ENCODE results near the gene INTU. TPM values are rescaled to one million over a fixed set of nuclear protein-coding genes. Genes with fewer than 3 reads are reported as not detected.
"Not testable (repeated sequence)": the region's sequence is repeated elsewhere in the genome, so short reads cannot be mapped to it uniquely, and the experiment has no call there.

INTU gene
- total RNA-seq: 10 to 100 TPM in 2 of 3 donors, 1 to 10 TPM in 1; 7.0 to 22.4 (median 11.1) TPM

DNA sequence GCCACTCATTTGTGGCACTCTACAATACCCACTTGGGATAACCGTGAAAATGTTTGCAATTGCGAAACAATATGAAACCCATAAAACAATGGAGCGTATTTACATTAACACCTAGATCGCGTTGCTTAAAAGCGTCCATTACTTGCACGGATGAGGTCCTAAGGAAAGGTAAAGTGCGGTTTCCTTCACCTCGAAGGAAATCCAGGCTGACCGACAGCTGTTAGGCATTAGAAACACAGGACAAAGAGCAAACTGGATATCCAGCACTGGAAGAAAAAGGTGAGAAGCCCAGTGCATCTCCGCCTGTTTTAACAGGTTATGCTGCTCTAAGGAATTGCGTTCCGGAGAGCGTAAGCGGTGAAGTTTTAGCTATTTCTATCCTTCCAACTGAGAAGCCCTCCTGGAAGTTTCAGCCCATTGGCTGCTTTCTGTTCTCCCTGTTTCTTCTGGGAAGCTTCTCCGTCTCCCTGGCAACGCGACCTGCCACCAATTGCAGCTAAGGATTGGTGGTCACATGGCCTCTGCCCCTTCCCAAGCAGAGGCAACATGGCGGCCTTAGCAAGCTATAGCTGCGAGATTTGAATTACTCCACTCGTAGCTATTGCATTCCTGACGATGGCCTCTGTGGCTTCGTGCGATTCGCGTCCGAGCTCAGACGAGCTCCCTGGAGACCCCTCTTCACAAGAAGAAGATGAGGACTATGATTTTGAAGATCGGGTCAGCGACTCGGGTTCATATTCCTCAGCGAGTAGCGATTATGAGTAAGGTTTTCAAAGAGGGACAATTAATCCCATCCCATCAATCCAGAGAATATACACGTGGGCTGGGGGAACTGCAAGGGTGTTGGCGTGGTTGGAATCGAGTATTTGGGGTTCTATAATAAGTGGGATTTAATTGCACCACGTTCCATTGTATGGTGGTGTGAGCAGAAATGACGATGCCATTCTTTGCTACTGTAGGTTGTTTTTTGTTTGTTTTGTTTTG, at the start of gene INTU:
Gene INTU (plus strand): TSS at position 538 of the 984 bp plus-strand sequence. CDS start 78 bp downstream, at position 616.
- DNase-seq (ENCODE audit: low spot score in 2 of 2): peak; percentile 92 to 93
- TF ChIP-seq POLR2AphosphoS5 (IDR thresholded peaks at IDR 0.05) (peak; percentile 41 to 69 (median 58)), POLR2A (IDR thresholded peaks at IDR 0.05) (no peak)
- Histone ChIP-seq H3K4me3 (peak within 1 kb of the TSS; percentile 59 to 68 (median 67)), H3K36me3 (no peaks in the 10 kb centered on the region), H3K27me3 (no peaks in the 10 kb centered on the region), H3K4me1 (no peaks in the 10 kb centered on the region), H3K9me3 (no peaks in the 10 kb centered on the region), H3K27ac (peak within 1 kb of the TSS; percentile 62 to 73)
- intact Hi-C loops (cut with DNase I; ENCODE audit: low total_unique reads): no loop called here

DNA sequence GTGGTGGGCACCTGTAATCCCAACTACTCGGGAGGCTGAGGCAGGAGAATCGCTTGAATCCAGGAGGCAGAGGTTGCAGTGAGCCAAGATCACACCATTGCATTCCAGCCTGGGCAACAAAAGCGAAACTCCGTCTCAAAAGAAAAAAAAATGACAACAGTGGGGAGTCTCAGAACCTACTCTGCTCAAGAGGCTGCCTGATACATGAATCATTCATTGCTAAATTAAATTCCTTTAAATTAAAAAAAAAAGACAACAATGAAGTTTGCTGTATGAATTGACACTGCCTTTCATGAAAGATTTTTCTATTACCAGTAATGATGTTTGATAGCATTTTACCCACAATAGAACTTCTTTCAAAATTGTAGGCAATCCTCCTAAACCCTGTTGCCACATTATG, 46.3 kb upstream of the INTU start:
- not testable (repeated sequence) for H3K4me3 ChIP-seq; H3K27ac ChIP-seq; DNase-seq (ENCODE audit: low spot score in 2 of 2)

GRCh38 chr4:127586922-127587571, 45.7 kb upstream of the INTU start:
- Histone ChIP-seq H3K27me3 (no peaks in the 10 kb centered on the region), H3K4me1 (no peaks in the 10 kb centered on the region), H3K27ac (no peak overlapping the region), H3K36me3 (no peaks in the 10 kb centered on the region), H3K4me3 (no peak overlapping the region), H3K9me3 (no peaks in the 10 kb centered on the region)
- intact Hi-C loops (cut with DNase I; ENCODE audit: low total_unique reads): no loop called here
- no peak for DNase-seq (ENCODE audit: low spot score in 2 of 2)
- TF ChIP-seq CTCF (IDR thresholded peaks at IDR 0.05) (peak in 2 of 3 donors; percentile 35 to 45), POLR2AphosphoS5 (IDR thresholded peaks at IDR 0.05) (no peak)

More for the DNA sequence above, 46.3 kb upstream of the INTU start:
- H3K4me1 ChIP-seq; H3K9me3 ChIP-seq; H3K27me3 ChIP-seq; intact Hi-C loops (cut with DNase I; ENCODE audit: low total_unique reads); H3K36me3 ChIP-seq: not testable (repeated sequence)

DNA sequence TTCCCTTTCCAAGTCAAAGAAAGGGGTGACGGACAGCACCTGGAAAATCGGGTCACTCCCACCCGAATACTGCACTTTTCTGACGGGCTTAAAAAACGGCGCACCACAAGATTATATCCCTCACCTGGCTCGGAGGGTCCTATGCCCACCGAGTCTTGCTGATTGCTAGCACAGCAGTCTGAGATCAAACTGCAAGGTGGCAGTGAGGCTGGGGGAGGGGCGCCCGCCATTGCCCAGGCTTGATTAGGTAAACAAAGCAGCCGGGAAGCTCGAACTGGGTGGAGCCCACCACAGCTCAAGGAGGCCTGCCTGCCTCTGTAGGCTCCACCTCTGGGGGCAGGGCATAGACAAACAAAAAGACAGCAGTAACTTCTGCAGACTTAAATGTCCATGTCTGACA, 43.6 kb upstream of the INTU start:
- DNase-seq (ENCODE audit: low spot score in 2 of 2); H3K36me3 ChIP-seq; H3K27me3 ChIP-seq; intact Hi-C loops (cut with DNase I; ENCODE audit: low total_unique reads); H3K4me1 ChIP-seq; H3K27ac ChIP-seq; H3K4me3 ChIP-seq; H3K9me3 ChIP-seq: not testable (repeated sequence)

GRCh38 chr4:127598656-127599055, 34.1 kb upstream of the INTU start:
- Histone ChIP-seq H3K4me1 (no peaks in the 10 kb centered on the region), H3K27me3 (no peaks in the 10 kb centered on the region)

GRCh38 chr4:127601029-127601428, 31.7 kb upstream of the INTU start:
- no peak overlapping the region for H3K27ac ChIP-seq
- H3K4me3 ChIP-seq: no peak overlapping the region
- no peaks in the 10 kb centered on the region for H3K9me3 ChIP-seq
- H3K36me3 ChIP-seq: no peaks in the 10 kb centered on the region
- no peaks in the 10 kb centered on the region for H3K4me1 ChIP-seq
- TF ChIP-seq CTCF (IDR thresholded peaks at IDR 0.05) (no peak), POLR2AphosphoS5 (IDR thresholded peaks at IDR 0.05) (no peak), POLR2A (IDR thresholded peaks at IDR 0.05) (no peak)
- intact Hi-C loops (cut with DNase I; ENCODE audit: low total_unique reads): no loop called here
- no peak for DNase-seq (ENCODE audit: low spot score in 2 of 2)
- H3K27me3 ChIP-seq: no peaks in the 10 kb centered on the region

More at GRCh38 chr4:127598656-127599055, 34.1 kb upstream of the INTU start:
- no peak overlapping the region for H3K27ac ChIP-seq
- intact Hi-C loops (cut with DNase I; ENCODE audit: low total_unique reads): no loop called here
- no peaks in the 10 kb centered on the region for H3K9me3 ChIP-seq
- TF ChIP-seq POLR2AphosphoS5 (IDR thresholded peaks at IDR 0.05) (no peak), CTCF (IDR thresholded peaks at IDR 0.05) (no peak), POLR2A (IDR thresholded peaks at IDR 0.05) (no peak)
- H3K36me3 ChIP-seq: no peaks in the 10 kb centered on the region
- no peak for DNase-seq (ENCODE audit: low spot score in 2 of 2)
- H3K4me3 ChIP-seq: no peak overlapping the region

Measured in breast epithelium (tissue), 4 donors.